Ascending aorta (tissue), 2 donors: Measurements from ENCODE around the gene GNA14. TPM values are rescaled to one million over a fixed set of nuclear protein-coding genes. Genes with fewer than 3 reads are reported as not detected.

Experiments used
- DNase-seq, 2 donors: peaks; one replicate each; pipeline ENCODE4 v3.0.0-alpha.2; 2019; ENCODE audit warnings: low spot score in 2 of 2
- H3K27ac ChIP-seq, 2 donors: fragments of 200-600 bp; sonication (generic); one replicate each; pipeline ENCODE4 v1.5.1; 2016 to 2017; ENCODE audit warnings: mild to moderate bottlenecking in 1 of 2
- H3K27me3 ChIP-seq: fragments of 200-600 bp; sonication (generic); one replicate; pipeline ENCODE4 v1.5.1; 2017
- H3K36me3 ChIP-seq, 2 donors: fragments of 200-600 bp; sonication (generic); one replicate each; pipeline ENCODE4 v1.5.1; 2016
- H3K4me1 ChIP-seq, 2 donors: fragments of 200-600 bp; sonication (generic); one replicate each; pipeline ENCODE4 v1.5.1; 2016 to 2017; ENCODE audit warnings: mild to moderate bottlenecking in 1 of 2
- H3K4me3 ChIP-seq, 2 donors: fragments of 200-600 bp; sonication (generic); one replicate each; pipeline ENCODE4 v1.5.1; 2016 to 2017; ENCODE audit warnings: mild to moderate bottlenecking in 1 of 2
- H3K9me3 ChIP-seq, 2 donors: fragments of 200-600 bp; sonication (generic); one replicate each; pipeline ENCODE4 v1.5.1; 2016
- CTCF ChIP-seq, 3 experiments: fragments of 200-600 bp in 2 of 3; fragments of 450-650 bp in 1 of 3; sonication (generic) in 2 of 3; IDR thresholded peaks; one replicate each; pipeline ENCODE4 v1.5.1; 2016 to 2019; ENCODE audit warnings: antibody characterized with exemption in 3 of 3, mild to moderate bottlenecking in 1 of 3, moderate library complexity in 1 of 3
- intact Hi-C: fragments of 100-400 bp; cut with DNase I; formaldehyde crosslinking; loops from one replicate; pipeline ENCODE4 v1.15.1; 2023
- total RNA-seq: library from RNA; depleted of rRNA; stranded (reverse); fragments of >200 nt; gene quantifications from one replicate; pipeline ENCODE4 v1.1.0, GENCODE V29; 2016

The GNA14 gene
- total RNA-seq, 1 donor from 2014 or later: 3.5 TPM

- intact Hi-C loops: loop anchor here (10.0 kb wide), 1 partner anchor 184 kb away; the partner anchor contains the start of gene GNA14
- Histone ChIP-seq H3K4me3 (no peak overlapping the region), H3K4me1 (peaks cover 0 to 3% of the 10 kb centered on the region in 2 donors), H3K27me3 (no peaks in the 10 kb centered on the region), H3K36me3 (no peaks in the 10 kb centered on the region), H3K27ac (no peak overlapping the region), H3K9me3 (no peaks in the 10 kb centered on the region)
- TF ChIP-seq CTCF (IDR thresholded peaks at IDR 0.05): no peak
- no peak for DNase-seq
Observed at GRCh38 chr9:77460938-77461337, 187.2 kb downstream of the GNA14 start.

GRCh38 chr9:77457916-77458592, 190.1 kb downstream of the GNA14 start:
- Histone ChIP-seq H3K9me3 (no peaks in the 10 kb centered on the region), H3K27ac (no peak overlapping the region), H3K4me3 (no peak overlapping the region), H3K4me1 (peaks cover 0 to 3% of the 10 kb centered on the region in 2 donors), H3K27me3 (no peaks in the 10 kb centered on the region), H3K36me3 (no peaks in the 10 kb centered on the region)
- intact Hi-C loops: loop anchor here (2.0 to 5.0 kb wide), 3 partner anchors 291 to 574 kb away; partner anchors contain the start of gene GNAQ
- no peak for DNase-seq
- peak; percentile 51 to 92 (median 82) for TF ChIP-seq CTCF (IDR thresholded peaks at IDR 0.05)

DNA sequence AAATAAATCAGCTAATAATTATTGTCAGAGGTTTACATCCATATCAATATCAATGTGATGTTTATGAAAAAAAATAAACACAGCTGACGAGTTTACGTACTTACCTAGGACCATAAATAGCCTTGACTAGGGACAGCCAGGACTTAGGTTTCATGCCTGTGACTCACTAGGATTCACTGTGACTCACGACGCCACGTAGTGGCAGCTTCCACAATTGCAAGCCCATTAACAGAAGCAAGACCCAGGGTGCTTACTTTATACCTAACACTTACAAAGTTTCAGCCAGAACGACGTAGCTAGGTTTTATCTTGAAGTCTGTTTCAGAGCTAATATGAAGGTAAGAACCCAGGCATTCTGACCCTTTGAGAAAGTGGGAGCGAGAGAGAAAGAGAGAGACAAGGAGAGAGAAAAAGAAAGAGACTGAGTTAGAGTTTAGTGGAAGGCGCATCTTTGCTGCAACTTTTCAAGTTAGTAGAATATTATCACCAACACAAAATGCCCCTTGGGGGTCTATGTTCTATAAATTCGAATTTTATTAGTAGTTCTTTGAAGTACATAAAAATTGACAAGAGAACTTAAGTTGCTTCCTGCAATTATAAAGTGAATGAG, 191.2 kb downstream of the GNA14 start:
- TF ChIP-seq CTCF (IDR thresholded peaks at IDR 0.05): peak; percentile 55 to 87 (median 87)
- Histone ChIP-seq H3K27ac (no peak overlapping the region), H3K36me3 (no peaks in the 10 kb centered on the region), H3K9me3 (no peaks in the 10 kb centered on the region), H3K4me1 (peaks cover 0 to 3% of the 10 kb centered on the region in 2 donors), H3K4me3 (no peak overlapping the region), H3K27me3 (no peaks in the 10 kb centered on the region)
- DNase-seq: peak; percentile 25 to 92
- intact Hi-C loops: loop anchor here (2.0 to 5.0 kb wide), 3 partner anchors 290 to 575 kb away; partner anchors contain the start of gene GNAQ

GRCh38 chr9:77455312-77455927, 192.7 kb downstream of the GNA14 start:
- no peaks in the 10 kb centered on the region for H3K36me3 ChIP-seq
- no peak for TF ChIP-seq CTCF (IDR thresholded peaks at IDR 0.05)
- peaks cover 0 to 3% of the 10 kb centered on the region in 2 donors for H3K4me1 ChIP-seq
- H3K9me3 ChIP-seq: no peaks in the 10 kb centered on the region
- intact Hi-C loops: loop anchor here (5.0 kb wide), 2 partner anchors 288 to 577 kb away; partner anchors contain the start of gene GNAQ
- no peak overlapping the region for H3K4me3 ChIP-seq
- DNase-seq: no peak
- H3K27me3 ChIP-seq: no peaks in the 10 kb centered on the region
- no peak overlapping the region for H3K27ac ChIP-seq

DNA sequence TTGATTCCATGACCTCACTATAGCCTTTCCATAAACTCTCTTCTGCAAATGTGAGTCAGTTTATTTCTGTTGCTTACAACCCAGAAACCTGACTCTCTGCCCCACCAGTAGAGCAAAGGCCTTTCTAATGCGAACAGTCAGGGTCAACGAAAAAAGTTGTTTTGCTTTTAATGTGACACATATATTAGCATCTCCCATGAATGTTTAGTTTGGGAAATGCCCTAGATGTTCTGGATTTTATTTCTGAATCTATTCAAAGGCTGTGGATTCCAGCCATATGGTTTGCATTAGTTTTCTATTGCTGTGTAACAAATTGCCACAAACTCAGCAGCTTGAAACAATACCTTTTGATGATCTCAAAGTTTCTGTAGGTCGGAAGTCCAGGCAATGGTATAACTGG, 193.5 kb downstream of the GNA14 start:
- no peaks in the 10 kb centered on the region for H3K36me3 ChIP-seq
- H3K27me3 ChIP-seq: no peaks in the 10 kb centered on the region
- H3K27ac ChIP-seq: no peak overlapping the region
- no peak overlapping the region for H3K4me3 ChIP-seq
- DNase-seq: no peak
- peaks cover 0 to 3% of the 10 kb centered on the region in 2 donors for H3K4me1 ChIP-seq
- H3K9me3 ChIP-seq: no peaks in the 10 kb centered on the region
- intact Hi-C loops: loop anchor here (5.0 kb wide), 2 partner anchors 287 to 578 kb away; partner anchors contain the start of gene GNAQ
- no peak for TF ChIP-seq CTCF (IDR thresholded peaks at IDR 0.05)
